Liver (tissue), 9 donors: ENCODE results near the gene KLC4. TPM values are rescaled to one million over a fixed set of nuclear protein-coding genes. Genes with fewer than 3 reads are reported as not detected.

Source experiments
- DNase-seq: peaks from one replicate; pipeline ENCODE4 v3.0.0-alpha.2; 2017; ENCODE audit warnings: low spot score
- H3K27ac ChIP-seq, 2 donors: one replicate each; pipeline ENCODE4 v1.7.0; 2013; ENCODE audit warnings: inconsistent platforms in 2 of 2, low read length in 2 of 2, control low read depth in 1 of 2, low read depth in 1 of 2, mild to moderate bottlenecking in 1 of 2
- H3K27me3 ChIP-seq, 4 donors: one replicate each; pipeline versions ENCODE4 v1.6.1 to v1.7.0; 2013; ENCODE audit warnings: low read length in 3 of 4, inconsistent platforms in 1 of 4, mild to moderate bottlenecking in 1 of 4, moderate library complexity in 1 of 4; ENCODE audit not compliant: control insufficient read depth in 4 of 4, insufficient read depth in 4 of 4
- H3K36me3 ChIP-seq, 4 donors: one replicate each; pipeline versions ENCODE4 v1.6.1 to v1.7.0; 2013; ENCODE audit warnings: low read length in 3 of 4, mild to moderate bottlenecking in 3 of 4, low read depth in 1 of 4, moderate library complexity in 1 of 4; ENCODE audit not compliant: control insufficient read depth in 4 of 4, insufficient read depth in 3 of 4
- H3K4me1 ChIP-seq, 4 donors: one replicate each; pipeline versions ENCODE4 v1.6.1 to v1.7.0; 2013; ENCODE audit warnings: low read length in 3 of 4, mild to moderate bottlenecking in 3 of 4, moderate library complexity in 1 of 4; ENCODE audit not compliant: control insufficient read depth in 4 of 4, insufficient read depth in 4 of 4
- H3K4me3 ChIP-seq, 3 donors: one replicate each; pipeline versions ENCODE4 v1.6.1 to v1.7.0; 2013; ENCODE audit warnings: low read length in 3 of 3, control low read depth in 1 of 3, low read depth in 1 of 3, mild to moderate bottlenecking in 1 of 3
- H3K9ac ChIP-seq, 2 donors: one replicate each; pipeline ENCODE4 v1.7.0; 2013; ENCODE audit warnings: low read length in 2 of 2, mild to moderate bottlenecking in 2 of 2, moderate library complexity in 2 of 2, control low read depth in 1 of 2, low read depth in 1 of 2
- H3K9me3 ChIP-seq, 4 donors: one replicate each; pipeline versions ENCODE4 v1.6.1 to v1.7.0; 2013; ENCODE audit warnings: low read length in 3 of 4; ENCODE audit not compliant: control insufficient read depth in 4 of 4
- EGR1 ChIP-seq, 2 donors: IDR thresholded peaks; 2 replicates each; pipeline ENCODE4 v1.6.1; 2016 to 2018; ENCODE audit warnings: antibody characterized with exemption in 2 of 2, low read depth in 2 of 2
- FOXA1 ChIP-seq: IDR thresholded peaks from 2 replicates; pipeline ENCODE4 v1.6.1; 2016; ENCODE audit warnings: antibody characterized with exemption
- GABPA ChIP-seq, 2 donors: IDR thresholded peaks in 1 of 2; conservative IDR thresholded peaks in 1 of 2; 2 replicates each; pipeline ENCODE4 v1.6.1; 2016; ENCODE audit warnings: antibody characterized with exemption in 2 of 2, mild to moderate bottlenecking in 1 of 2, moderate library complexity in 1 of 2
- HNF4G ChIP-seq: IDR thresholded peaks from 2 replicates; pipeline ENCODE4 v1.6.1; 2016; ENCODE audit warnings: antibody characterized with exemption
- JUND ChIP-seq, 2 donors: IDR thresholded peaks; 2 replicates each; pipeline ENCODE4 v1.6.1; 2016; ENCODE audit warnings: antibody characterized with exemption in 2 of 2
- NR2F2 ChIP-seq: IDR thresholded peaks from 2 replicates; pipeline ENCODE4 v1.6.1; 2016; ENCODE audit warnings: antibody characterized with exemption
- RAD21 ChIP-seq, 2 donors: IDR thresholded peaks; 2 replicates each; pipeline ENCODE4 v1.6.1; 2016; ENCODE audit warnings: antibody characterized with exemption in 2 of 2, mild to moderate bottlenecking in 2 of 2
- RXRA ChIP-seq, 2 donors: IDR thresholded peaks; 2 replicates each; pipeline ENCODE4 v1.6.1; 2017 to 2018; ENCODE audit warnings: antibody characterized with exemption in 2 of 2, mild to moderate bottlenecking in 1 of 2
- SP1 ChIP-seq: IDR thresholded peaks from 2 replicates; pipeline ENCODE4 v1.6.1; 2018; ENCODE audit warnings: antibody characterized with exemption, mild to moderate bottlenecking
- TAF1 ChIP-seq: conservative IDR thresholded peaks from 2 replicates; pipeline ENCODE4 v1.6.1; 2016; ENCODE audit warnings: antibody characterized with exemption, mild to moderate bottlenecking
- YY1 ChIP-seq: IDR thresholded peaks from 2 replicates; pipeline ENCODE4 v1.6.1; 2016; ENCODE audit warnings: antibody characterized with exemption, mild to moderate bottlenecking
- WGBS: extraction: QIAGEN DNeasy Blood & Tissue Kit; methylation state at CpG from one replicate; pipeline ENCODE4 v1.1.7; 2013; 5-methylcytosine and 5-hydroxymethylcytosine counted together
- polyA plus RNA-seq, 2 donors: library from polyadenylated mRNA; stranded (reverse) in 1 of 2; unstranded in 1 of 2; fragments of 200-250 nt in 1 of 2; fragments of >200 nt in 1 of 2; fragmentation: Nextera tagmentation in 1 of 2; extraction: Ambion mirVana in 1 of 2; gene quantifications; one replicate each; pipeline versions ENCODE4 v1.2.1 to v1.2.3, GENCODE V29; 2013 to 2015
- total RNA-seq, 2 donors: library from RNA; depleted of rRNA; stranded (reverse); fragments of >200 nt; gene quantifications; one replicate each; pipeline ENCODE4 v1.2.3, GENCODE V29; 2014
- TF ChIP-seq, protein P1 (sequence below): IDR thresholded peaks from 2 replicates; pipeline ENCODE4 v1.6.1; 2016; ENCODE audit warnings: antibody characterized with exemption
- TF ChIP-seq, protein P2 (sequence below): IDR thresholded peaks from 2 replicates; pipeline ENCODE4 v1.6.1; 2016; ENCODE audit warnings: antibody characterized with exemption, mild to moderate bottlenecking
- TF ChIP-seq, protein P3 (sequence below): IDR thresholded peaks from 2 replicates; pipeline ENCODE4 v1.6.1; 2016; ENCODE audit warnings: antibody characterized with exemption
- TF ChIP-seq, protein P4 (sequence below): fragments of 150-350 bp; IDR thresholded peaks from 2 replicates; pipeline ENCODE4 v1.5.1; 2017; ENCODE audit warnings: improper control_type of control experiment, low read depth, low read length; ENCODE audit not compliant: missing input control
- TF ChIP-seq, protein P5 (sequence below): IDR thresholded peaks from 2 replicates; pipeline ENCODE4 v1.6.1; 2016; ENCODE audit warnings: antibody characterized with exemption
- donor health status: healthy.
- donor health status: healthy.
- donor health status: healthy.
- donor health status: healthy.
- donor health status: healthy.

KLC4 gene
- total and polyA plus RNA-seq, 4 donors: 33.2 to 97.0 (median 45.9) TPM

DNA sequence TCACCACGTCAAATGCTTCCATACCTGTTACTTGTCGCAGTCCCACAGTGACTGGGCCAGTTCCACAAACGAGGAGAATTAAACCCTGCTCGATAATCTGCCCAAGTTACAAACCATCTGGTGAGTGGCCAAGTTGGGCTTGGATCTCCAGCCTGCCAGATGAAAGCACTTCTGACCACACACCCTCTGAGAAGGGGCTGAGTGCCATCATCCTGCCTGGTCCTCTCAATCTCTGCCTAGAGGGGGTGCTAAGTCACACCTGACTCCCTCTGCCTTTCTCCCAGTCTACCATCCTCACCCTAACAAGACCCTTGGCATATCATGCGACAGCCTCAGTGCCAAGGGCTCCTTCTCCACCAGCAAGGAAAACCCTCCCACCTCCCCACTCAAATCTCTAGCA is 22.2 kb upstream of the KLC4 start:
- Histone ChIP-seq H3K9ac (no peak overlapping the region), H3K4me1 (peaks cover 2 to 12% (median 8%) of the 10 kb centered on the region in 4 donors), H3K9me3 (no peaks in the 10 kb centered on the region), H3K27ac (no peak overlapping the region), H3K4me3 (no peak overlapping the region), H3K27me3 (no peaks in the 10 kb centered on the region), H3K36me3 (peaks cover 0 to 52% (median 34%) of the 10 kb centered on the region in 4 donors)
- DNase-seq: no peak
- 85% methylated on average over 5 of the region's 5 CpGs for WGBS
- TF ChIP-seq YY1: no peak
- no peak for TF ChIP-seq EGR1 (IDR thresholded peaks at IDR 0.05; ENCODE audit: low read depth in 2 of 2)
- no peak for TF ChIP-seq TAF1
- TF ChIP-seq, protein P1, sequence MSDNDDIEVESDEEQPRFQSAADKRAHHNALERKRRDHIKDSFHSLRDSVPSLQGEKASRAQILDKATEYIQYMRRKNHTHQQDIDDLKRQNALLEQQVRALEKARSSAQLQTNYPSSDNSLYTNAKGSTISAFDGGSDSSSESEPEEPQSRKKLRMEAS: no peak
- TF ChIP-seq HNF4G: no peak
- TF ChIP-seq NR2F2: no peak
- TF ChIP-seq JUND (IDR thresholded peaks at IDR 0.05): no peak
- TF ChIP-seq FOXA1: no peak
- no peak for TF ChIP-seq GABPA (IDR thresholded peaks at IDR 0.05 in 1 of 2, conservative IDR thresholded peaks at IDR 0.05 in 1 of 2)
- TF ChIP-seq, protein P2, sequence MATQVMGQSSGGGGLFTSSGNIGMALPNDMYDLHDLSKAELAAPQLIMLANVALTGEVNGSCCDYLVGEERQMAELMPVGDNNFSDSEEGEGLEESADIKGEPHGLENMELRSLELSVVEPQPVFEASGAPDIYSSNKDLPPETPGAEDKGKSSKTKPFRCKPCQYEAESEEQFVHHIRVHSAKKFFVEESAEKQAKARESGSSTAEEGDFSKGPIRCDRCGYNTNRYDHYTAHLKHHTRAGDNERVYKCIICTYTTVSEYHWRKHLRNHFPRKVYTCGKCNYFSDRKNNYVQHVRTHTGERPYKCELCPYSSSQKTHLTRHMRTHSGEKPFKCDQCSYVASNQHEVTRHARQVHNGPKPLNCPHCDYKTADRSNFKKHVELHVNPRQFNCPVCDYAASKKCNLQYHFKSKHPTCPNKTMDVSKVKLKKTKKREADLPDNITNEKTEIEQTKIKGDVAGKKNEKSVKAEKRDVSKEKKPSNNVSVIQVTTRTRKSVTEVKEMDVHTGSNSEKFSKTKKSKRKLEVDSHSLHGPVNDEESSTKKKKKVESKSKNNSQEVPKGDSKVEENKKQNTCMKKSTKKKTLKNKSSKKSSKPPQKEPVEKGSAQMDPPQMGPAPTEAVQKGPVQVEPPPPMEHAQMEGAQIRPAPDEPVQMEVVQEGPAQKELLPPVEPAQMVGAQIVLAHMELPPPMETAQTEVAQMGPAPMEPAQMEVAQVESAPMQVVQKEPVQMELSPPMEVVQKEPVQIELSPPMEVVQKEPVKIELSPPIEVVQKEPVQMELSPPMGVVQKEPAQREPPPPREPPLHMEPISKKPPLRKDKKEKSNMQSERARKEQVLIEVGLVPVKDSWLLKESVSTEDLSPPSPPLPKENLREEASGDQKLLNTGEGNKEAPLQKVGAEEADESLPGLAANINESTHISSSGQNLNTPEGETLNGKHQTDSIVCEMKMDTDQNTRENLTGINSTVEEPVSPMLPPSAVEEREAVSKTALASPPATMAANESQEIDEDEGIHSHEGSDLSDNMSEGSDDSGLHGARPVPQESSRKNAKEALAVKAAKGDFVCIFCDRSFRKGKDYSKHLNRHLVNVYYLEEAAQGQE: no peak
- TF ChIP-seq, protein P3, sequence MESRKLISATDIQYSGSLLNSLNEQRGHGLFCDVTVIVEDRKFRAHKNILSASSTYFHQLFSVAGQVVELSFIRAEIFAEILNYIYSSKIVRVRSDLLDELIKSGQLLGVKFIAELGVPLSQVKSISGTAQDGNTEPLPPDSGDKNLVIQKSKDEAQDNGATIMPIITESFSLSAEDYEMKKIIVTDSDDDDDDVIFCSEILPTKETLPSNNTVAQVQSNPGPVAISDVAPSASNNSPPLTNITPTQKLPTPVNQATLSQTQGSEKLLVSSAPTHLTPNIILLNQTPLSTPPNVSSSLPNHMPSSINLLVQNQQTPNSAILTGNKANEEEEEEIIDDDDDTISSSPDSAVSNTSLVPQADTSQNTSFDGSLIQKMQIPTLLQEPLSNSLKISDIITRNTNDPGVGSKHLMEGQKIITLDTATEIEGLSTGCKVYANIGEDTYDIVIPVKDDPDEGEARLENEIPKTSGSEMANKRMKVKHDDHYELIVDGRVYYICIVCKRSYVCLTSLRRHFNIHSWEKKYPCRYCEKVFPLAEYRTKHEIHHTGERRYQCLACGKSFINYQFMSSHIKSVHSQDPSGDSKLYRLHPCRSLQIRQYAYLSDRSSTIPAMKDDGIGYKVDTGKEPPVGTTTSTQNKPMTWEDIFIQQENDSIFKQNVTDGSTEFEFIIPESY: no peak
- no peak for TF ChIP-seq RXRA (IDR thresholded peaks at IDR 0.05)

DNA sequence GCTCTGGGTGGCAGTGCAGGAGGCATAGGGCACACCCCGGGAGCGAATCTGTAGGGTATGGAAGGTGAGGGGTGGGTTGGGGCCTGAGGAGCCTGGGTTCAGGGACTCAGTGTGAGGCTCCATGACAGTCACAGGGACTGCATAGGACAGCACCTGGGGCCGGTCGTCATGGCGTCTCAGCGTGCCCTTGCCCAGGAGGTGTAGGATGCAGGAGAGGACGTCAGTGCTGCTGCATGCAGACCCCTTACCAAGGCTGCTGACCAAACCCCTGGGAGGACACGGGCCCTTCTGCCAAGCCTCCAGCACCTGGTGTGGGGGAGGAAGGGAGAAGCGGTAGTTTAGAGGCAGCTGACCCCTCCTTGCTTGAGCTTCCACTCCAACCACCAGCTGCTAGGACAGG is 21.7 kb upstream of the KLC4 start:
- peaks cover 2 to 12% (median 8%) of the 10 kb centered on the region in 4 donors for H3K4me1 ChIP-seq
- WGBS: 96% methylated on average over 9 of the region's 9 CpGs
- TF ChIP-seq TAF1 (no peak), SP1 (no peak), JUND (IDR thresholded peaks at IDR 0.05) (no peak)
- peaks cover 0 to 52% (median 36%) of the 10 kb centered on the region in 4 donors for H3K36me3 ChIP-seq
- no peaks in the 10 kb centered on the region for H3K9me3 ChIP-seq
- no peak overlapping the region for H3K4me3 ChIP-seq
- H3K9ac ChIP-seq: no peak overlapping the region
- no peak for DNase-seq
- no peak overlapping the region for H3K27ac ChIP-seq
- H3K27me3 ChIP-seq: no peaks in the 10 kb centered on the region

DNA sequence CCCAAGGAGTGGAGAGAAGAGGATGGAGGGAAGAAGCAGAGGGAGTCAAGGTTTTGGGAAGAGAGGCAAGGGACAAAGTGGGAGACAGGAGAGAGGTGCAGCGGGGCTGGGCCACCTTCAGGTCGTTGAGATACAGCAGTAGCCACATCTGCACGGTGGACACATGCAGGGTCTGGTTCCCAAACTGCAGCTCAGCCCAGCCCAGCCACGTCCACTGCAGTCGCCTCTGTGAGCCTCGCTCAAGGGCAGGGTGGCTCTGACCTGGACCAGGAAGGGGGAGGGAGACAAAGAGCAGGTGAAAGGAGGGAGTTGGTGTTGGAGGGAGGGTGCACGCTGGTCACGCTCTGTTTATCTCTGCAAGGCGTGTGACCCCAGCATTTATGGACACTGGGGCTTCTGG is 20.7 kb upstream of the KLC4 start:
- TF ChIP-seq HNF4G (no peak), SP1 (no peak), RAD21 (IDR thresholded peaks at IDR 0.05) (no peak), EGR1 (IDR thresholded peaks at IDR 0.05; ENCODE audit: low read depth in 2 of 2) (no peak)
- TF ChIP-seq, protein P4, sequence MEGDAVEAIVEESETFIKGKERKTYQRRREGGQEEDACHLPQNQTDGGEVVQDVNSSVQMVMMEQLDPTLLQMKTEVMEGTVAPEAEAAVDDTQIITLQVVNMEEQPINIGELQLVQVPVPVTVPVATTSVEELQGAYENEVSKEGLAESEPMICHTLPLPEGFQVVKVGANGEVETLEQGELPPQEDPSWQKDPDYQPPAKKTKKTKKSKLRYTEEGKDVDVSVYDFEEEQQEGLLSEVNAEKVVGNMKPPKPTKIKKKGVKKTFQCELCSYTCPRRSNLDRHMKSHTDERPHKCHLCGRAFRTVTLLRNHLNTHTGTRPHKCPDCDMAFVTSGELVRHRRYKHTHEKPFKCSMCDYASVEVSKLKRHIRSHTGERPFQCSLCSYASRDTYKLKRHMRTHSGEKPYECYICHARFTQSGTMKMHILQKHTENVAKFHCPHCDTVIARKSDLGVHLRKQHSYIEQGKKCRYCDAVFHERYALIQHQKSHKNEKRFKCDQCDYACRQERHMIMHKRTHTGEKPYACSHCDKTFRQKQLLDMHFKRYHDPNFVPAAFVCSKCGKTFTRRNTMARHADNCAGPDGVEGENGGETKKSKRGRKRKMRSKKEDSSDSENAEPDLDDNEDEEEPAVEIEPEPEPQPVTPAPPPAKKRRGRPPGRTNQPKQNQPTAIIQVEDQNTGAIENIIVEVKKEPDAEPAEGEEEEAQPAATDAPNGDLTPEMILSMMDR: no peak
- TF ChIP-seq, protein P5, sequence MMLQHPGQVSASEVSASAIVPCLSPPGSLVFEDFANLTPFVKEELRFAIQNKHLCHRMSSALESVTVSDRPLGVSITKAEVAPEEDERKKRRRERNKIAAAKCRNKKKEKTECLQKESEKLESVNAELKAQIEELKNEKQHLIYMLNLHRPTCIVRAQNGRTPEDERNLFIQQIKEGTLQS: no peak
- Histone ChIP-seq H3K9me3 (no peaks in the 10 kb centered on the region), H3K27me3 (no peaks in the 10 kb centered on the region), H3K4me1 (peaks cover 2 to 12% (median 8%) of the 10 kb centered on the region in 4 donors), H3K27ac (no peak overlapping the region), H3K36me3 (peaks cover 0 to 54% (median 35%) of the 10 kb centered on the region in 4 donors), H3K9ac (no peak overlapping the region), H3K4me3 (no peak overlapping the region)
- 89% methylated on average over 9 of the region's 9 CpGs for WGBS
- DNase-seq: no peak
